Stimulated activated CD8-positive, alpha-beta memory T cell treated with anti-CD3 and anti-CD28 coated beads, Interleukin-12 subunit alpha, Interleukin-12 subunit beta, amount 100 ng/mL, for 24 hours (primary cell): ENCODE results near the gene GALNT9.

ENCODE experiments used
- DNase-seq: peaks from one replicate; pipeline ENCODE4 v3.0.0-alpha.2; 2020; ENCODE audit errors: extremely low read depth

The GALNT9 gene

DNA sequence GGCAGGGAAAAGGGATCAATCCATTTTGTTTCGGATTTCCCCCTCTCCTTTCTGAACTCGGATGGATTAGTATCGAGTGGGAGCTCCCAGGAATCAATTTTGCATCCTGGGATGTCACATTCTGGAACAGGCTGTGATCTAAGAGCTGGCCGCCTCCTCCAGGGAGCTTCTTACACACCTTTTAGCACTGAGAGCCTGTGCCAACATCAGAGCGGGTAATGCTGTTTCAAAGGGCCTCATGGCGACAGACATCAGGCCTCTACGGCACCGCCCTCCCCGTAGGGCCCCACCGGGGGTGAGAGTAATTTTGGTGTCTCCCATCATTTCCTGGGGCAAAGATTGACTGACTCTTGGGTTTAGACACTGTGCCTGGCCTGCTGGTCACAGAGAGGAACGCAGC, 2.7 kb downstream of the GALNT9 start:
- DNase-seq: no peak

DNA sequence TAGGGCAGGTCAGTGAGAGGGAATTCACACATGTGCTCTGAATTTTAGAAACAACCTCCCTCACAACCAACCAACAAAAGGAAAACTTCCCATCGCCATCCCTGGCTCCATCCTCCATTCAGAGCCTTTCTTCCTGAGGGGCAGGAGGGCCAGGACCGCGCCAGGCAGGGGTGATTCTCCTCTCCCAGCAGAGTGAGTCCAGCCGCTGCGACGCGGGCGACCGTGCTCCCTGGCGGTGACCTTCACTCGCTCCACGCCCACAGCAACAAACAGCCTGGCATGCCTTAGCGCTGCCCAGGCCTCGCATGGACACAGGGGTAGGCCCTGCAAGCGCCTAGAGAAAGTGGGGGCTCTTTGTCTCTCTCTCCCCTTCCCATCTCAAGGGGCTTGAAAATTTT, 3.7 kb downstream of the GALNT9 start:
- no peak for DNase-seq

DNA sequence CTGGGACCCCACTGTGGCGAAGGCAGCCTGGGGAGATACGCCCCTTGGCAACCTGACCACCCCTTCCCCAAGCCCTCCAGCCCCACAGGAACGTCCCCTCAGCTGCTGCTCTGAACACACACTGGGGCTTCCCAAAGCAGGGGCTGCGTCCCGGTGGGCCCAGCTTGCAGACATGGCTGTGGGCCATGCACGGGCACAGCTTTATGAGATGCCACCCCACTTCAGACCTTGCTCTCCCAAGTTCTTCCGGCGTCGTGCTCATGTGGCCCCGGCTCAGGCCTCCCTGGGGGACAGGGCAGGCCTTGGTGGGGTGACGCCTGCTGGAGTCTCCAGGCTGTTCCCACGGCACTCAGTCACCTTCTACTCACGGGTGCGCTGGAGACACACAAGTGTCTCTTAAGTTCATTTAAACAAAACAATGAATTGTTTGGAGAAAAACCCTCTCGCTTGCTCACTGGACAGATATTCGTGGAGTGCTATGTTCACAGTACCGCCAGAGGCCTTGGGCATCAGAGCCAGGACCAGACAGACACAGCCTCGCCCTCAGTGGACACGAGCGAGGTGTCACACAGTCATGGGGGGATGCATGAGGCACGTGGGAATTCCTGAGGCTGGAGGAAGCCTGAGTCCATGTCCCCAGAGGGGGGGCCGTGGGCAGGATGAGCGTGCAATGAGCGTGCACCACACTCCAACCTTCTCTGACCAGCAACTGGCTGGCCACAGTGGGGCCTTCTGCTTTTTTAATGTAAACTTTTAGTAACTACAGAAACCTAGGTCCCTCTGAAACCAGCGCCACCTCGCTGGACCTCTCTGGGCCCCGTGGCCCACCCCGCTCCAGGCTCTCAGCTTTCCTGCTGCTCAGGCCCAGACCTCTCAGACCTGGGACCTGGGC, 4.3 kb downstream of the GALNT9 start:
- no peak for DNase-seq

DNA sequence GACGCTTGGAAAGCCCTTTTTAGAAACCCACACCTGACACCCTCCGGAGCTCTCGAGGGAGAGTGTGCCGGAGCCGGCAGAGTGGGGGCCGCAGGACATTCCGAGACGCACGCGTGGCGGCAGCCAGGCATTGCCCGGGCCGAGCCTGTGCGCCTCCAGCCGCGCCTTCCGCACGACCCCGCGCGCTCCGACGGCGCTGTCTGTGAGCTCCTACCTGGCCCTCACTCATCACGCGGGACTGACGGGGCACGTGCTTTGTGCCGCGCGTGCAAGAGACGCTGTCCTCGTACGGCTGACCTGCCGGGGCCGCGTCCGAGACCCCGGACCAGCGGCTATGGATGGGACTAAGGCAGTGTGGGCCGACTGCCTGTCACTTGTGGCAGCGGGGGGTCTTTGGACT, 5.2 kb downstream of the GALNT9 start:
- no peak for DNase-seq

DNA sequence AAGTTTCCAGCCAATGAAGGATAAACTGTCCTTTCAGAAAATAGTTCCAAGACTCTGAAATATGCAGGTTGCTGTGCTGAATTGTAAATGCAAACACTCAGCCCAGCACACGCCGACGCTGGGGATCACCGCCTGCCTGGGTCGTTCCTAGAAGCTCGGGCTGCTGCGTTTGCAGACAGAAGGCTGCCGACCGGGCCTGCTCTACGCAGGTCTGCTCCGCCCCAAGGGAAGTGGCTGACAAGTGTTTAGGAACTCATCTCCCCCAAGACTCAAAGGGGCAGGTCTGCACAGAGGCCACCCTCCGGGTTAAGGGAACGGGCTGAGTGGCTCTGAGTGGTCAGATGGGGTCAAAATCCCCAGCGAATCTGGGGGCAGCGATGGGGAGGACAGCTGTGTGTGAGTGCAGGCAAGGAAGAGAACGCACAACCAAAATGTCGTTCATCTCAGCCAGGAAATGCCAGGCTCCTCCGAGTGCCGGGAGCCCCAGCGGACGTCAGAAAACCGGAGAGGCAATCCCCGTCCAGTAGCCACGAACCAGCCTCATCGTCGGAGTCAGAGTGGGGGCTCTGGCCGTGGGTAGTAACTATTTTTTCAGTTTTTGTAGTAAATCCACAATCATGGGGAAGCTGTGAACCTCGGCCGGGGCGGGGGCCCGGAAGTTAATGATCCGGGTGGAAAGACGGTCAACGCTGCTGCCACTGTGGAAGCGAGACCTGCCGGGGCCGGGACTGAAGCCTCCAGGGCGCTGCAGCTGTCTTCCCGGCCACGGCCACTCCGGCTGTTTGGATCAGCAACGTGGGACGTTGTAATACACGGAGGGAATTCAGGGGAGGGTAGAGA, 6.0 kb downstream of the GALNT9 start:
- no peak for DNase-seq

DNA sequence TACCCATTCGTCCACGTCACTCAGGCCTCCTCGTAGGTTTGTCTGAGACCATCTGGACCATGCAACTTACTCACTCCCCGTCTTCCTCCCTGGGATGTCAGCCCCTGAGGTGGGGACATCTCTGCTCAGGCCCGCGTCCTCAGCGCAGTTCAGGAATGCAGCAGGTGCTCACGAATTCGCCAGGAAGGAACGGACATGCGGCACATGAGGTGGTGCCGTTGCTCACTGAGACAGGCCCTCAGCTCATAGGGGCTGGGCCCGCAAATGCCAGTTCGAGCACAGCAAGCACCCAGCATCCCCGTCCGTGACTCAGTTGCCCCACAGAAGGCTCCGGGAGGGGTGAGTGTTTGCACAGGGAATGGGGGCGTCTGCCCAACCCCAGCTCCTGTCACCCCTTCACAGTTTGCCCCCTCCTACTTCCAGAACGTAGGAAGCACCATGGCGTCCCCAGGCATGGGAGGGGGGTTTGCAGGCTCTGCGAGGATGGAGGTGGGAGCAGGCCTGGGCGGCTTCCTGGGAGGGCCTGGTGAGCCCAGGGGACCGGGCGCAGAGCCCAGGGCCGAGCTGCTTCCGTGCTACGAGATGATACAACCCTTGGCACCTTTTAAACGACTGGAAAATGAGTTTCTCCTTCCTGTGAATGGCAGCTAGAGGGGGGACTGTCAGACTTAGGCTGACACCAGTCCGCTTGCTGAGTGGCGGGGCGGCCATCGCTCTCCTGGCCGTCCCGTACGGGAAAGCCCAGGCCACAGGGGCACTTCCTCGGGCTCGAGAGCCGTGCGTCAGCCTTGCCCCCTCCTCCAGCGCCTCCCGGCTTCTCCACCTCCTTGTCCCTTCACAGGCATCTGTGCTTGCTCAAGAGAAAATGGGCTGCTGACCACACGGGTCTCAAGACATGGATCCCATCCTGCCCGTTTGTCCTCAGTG, 6.9 kb downstream of the GALNT9 start:
- no peak for DNase-seq

DNA sequence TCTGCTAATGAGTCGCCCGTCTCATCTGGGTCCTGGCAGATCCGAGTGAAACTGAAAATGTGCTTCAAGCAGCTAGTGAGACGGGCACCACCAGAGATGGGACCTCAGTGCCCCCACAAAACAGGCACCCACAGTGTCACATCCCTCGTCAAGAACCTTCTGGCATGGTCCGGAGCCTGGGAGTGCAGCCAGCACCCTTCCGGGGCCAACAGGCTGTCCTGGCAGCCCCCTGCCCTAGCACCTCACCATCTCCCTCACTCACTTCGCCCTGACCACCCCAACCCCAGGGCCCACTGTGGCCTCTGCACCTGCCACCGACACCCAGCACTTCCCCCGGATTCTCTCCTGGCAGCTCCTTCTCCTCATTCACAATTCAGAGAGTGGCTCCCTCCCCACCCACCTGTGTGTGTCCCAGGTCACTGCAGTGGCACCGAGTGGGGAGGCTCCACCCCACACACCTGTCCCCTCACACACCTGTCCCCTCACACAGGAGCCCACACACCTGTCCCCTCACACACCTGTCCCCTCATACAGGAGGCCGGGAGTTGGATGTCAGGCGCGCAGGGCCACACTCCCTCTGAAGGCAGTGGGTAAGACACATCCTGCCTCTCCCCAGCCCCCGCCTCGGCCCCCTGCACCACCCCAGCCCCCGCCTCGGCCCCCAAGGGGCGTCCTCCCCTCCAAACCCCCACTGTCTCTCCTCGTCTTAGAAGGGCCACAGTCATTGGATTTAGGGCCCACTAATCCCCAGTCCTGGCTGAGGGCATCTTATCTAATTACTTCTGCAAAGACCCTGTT, 7.9 kb downstream of the GALNT9 start:
- no peak for DNase-seq

DNA sequence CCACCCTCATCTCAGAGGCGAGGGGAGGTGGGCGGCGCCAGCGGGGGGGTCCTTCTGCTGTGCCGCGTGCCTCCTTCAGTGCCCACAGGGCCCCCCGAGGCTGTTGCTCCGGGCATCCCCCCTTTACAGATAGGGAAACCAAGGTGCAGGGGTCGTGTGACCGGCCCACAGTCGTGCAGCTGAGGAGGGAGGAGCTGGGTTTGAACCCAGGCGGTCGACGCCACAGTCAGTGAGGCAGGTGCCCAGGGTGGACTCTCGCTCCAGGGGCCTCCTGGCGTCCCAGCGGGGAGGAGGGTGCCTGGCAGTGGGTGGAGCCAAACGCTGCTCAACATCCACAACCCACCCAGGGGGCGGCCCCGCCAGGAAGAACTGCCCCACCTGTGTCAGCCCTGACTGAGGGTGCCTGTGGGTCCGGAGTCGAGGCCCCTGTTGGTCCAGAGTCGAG, 8.6 kb downstream of the GALNT9 start:
- no peak for DNase-seq

DNA sequence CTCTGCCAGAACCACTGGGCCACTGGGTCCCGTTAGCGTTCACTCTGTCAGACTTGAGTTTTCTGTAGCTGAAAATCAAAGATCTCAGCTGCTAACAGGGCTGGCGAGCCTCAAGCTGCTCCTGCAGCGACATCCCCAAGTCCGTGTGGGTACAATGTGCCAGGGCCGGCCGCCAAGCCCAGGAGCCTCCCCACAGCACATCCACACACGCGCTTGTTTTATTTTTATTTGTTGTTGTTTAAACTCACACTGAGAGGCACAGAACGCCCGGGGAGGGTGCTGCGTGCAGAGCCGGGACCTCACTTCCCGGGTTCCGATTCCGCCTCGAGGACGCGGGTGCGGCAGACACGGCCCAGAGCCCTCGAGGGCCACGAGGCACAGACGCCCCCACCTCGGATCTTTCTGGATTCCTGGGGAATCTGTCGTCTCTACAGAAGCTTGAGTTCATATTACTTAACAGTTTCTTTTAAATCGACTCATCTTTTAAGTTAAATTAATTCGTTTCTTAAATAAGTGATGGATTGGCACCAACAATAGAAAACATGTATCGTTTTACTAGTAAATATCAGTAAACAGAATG, 9.3 kb downstream of the GALNT9 start:
- no peak for DNase-seq

DNA sequence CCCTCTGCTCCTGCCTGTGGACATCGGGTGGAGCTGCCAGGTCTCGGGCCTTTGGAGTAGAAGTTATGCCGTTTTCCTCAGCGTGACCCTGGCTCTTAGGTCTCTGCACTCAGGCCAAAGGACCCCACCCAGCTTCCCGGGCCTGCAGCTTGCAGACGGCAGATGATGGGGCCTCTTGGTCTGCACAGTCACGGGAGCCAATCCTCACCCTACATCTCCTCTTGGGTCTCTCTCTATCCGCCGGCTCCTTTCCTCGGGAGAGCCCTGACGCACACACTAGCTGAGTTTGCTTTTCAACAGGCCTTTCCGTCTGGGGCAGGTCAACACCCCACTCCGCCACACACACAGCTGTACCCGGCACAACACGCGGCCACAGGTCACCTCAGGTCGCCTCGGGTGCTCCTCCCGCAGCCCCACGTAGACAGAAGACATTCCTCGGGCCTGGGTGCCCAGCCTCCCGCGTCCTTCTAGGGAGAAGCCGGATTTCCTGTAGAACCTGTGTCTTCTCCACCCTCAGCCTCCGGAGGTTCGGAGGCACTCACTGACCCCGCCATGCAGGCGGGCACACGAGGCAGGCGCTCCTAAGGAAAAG, 9.9 kb downstream of the GALNT9 start:
- no peak for DNase-seq

DNA sequence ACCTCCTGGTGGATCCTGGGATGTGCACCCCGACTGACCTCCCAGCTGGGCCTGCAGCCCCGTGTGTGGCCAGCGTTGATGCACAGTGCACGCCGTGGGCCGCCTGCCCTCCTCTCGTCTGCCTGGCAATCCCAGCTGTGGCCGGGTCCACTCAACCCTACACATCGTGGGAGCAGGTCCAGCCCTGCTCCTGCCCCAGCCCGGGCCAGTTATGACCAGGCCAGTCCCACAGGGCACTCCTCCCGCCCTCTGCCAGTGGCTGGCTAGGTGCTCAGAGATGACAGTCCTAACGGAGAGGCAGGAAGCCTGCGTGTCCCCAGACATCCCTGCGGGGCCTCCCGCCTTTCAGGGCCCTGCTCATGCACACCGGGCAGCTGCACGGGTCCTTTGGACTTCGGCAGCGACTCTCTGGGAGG, 10.8 kb downstream of the GALNT9 start:
- no peak for DNase-seq

DNA sequence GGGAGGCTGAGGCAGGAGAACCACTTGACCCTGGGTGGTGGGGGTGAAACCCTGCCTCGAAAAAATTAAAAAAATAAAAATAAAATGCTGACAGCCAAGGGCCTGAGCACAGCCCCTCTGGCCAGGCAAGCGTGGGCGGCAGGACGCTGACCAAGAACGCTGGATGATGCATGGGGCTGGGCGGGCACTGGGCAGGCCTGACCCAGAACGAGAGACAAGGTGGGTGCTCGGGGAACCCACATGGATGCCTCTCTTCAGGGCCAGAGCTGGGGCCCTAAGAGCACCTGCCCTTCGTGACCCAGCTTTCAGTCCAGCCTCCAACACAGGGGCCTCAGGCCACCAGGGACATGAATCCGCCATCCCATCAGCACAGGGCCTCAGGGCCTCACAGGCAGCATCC, 11.3 kb downstream of the GALNT9 start:
- DNase-seq: no peak

DNA sequence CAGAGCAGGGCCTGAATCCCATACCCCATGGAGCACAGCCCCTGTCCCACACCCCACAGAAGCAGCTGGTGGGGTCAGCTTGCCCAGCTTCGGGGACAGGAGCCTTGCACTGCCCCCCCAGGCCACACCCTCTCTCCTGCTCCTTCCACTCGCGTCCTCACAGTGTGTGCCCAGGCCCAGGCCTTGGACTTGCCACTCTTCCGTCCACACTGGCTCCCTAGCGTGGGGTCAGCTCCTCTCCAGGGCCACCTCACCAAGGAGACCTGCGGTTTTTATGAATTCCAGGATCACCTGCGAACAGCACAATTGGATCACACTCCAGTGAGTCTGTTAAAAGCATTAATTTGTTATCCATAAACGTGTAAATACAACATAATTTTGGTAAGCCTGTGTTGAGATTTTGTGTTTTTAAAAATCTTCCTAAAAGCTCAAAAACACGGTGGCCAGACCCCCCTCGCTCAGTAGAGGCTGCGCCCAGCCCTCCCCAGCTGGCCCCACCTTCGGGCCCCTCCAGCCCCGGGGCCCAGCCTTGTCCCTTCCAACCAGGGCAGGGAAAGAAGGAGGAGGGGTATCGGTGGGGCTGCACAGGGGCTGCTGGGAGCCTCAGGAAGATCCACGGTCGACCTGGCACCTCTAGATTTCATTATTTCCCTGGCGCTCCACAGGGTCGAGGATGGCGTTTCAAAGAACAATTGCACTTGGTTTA, 12.0 kb downstream of the GALNT9 start:
- DNase-seq: no peak

DNA sequence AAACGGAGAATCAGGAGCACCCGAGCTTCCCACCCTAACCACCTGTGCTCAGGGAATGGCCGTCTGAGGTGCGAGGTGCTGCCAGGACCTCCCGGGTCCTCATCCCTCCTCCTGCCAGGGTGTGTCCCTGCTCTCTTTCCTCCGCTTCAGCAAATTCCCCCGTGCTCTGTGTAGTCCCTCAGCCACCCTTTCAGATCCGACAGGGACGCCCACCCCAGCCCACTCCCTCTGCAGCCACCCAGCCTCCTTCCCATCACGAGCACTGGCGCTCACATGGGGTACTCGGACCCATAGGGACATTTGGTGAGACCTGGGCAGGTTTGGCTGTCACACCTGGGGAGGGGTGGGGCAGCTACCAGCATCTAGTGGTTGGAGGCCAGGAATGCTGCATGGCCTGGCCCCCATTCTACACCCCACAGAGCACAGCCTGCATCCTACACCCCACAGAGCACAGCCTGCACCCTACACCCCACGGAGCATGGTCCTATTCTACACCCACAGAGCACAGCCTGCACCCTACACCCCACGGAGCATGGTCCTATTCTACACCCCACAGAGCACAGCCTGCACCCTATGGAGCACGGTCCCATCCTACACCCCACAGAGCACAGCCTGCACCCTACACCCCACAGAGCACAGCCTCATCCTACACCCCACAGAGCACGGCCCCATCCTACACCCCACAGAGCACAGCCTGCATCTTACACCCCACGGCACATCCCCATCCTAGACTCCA, 12.7 kb downstream of the GALNT9 start:
- DNase-seq: no peak

DNA sequence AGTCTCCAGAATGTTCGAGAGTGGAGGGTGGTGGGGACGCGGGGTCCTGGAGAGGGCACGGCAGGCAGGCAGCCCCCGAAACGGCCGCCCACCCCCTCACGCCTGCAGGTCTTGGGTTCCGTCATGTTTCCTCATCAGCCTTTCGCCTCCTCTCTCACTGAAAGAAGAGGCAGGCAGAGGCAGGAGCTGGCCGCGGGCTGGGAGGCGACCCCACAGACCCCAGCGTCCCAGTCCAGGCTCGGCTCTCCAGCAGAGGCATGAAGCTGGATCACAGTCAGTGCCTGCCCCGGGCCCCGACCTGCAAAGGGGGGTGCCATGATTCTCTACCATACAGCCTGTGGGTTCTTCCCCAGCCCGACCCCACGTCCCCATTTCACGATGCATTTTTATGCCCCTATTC, 13.4 kb downstream of the GALNT9 start:
- no peak for DNase-seq

DNA sequence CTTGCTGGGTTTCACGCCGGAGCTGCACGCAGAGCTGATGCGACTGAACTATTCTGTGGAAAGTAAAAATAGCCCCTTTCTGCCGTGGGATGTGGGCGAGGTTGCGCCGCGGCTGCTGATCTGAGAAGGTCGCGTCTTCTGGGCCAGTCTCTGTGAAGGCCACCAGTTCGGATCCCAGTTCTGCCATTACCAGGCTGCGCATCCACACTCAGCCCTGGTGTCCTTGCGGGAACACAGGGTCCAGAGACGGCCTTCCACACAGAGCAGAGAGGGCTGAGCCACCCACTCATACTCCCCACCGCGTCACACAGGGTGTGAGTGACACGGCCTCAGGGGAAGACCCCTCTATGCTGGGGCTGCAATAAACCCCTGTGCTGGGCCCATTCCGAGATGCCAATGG, 13.9 kb downstream of the GALNT9 start:
- DNase-seq: no peak

DNA sequence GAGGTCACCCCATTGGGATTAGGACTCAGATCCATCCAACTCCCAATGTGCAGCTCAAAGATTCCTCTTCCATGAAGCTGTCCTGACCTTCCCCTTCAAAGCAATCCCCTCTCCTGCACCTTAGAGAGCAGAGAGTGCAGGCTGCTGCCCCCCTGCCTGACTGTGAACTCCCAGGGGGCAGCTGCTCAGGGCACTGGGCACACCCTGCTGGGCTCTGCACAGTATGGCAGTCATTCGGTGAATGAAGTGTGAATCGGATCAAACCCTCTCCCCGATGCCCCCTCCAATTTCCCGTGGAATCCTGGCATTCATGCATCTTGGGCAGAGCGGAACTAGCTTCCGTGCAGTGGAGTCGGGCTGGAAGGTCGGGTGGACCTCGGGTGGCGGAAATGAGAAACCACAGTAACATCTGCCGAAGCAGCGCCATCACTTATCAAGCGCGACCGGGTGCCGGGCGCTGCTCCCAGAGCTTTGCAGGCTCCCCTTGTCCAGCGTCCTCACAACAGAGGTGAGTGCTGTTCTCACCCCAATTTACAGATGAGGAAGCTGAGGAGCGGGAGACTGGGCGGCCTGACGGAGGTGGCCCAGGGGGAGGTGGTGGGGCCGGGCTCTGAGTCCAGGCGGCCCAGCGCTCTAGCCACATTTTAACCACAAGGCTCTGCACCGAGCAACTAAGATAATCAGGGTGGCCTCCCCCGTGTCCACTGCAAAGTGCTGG, 14.7 kb downstream of the GALNT9 start:
- no peak for DNase-seq

DNA sequence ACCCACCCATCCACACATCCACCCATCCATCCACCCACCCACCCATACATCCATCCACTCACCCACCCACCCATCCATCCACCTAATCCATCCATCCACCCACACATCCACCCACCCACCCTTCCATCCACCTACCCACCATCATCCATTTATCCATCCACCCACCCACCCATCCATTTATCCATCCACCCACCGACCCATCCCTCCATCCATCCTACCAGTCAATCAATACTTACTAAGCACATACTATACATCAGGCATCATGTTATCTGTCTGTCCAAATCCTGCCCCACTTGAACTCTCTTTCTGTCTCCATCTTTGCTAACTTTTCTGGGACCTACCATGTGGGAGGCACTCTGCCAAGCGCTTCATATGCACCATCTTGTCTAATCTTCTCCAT, 15.4 kb downstream of the GALNT9 start:
- DNase-seq: no peak
